ENCODE results near the gene MALRD1.

The MALRD1 gene

DNA sequence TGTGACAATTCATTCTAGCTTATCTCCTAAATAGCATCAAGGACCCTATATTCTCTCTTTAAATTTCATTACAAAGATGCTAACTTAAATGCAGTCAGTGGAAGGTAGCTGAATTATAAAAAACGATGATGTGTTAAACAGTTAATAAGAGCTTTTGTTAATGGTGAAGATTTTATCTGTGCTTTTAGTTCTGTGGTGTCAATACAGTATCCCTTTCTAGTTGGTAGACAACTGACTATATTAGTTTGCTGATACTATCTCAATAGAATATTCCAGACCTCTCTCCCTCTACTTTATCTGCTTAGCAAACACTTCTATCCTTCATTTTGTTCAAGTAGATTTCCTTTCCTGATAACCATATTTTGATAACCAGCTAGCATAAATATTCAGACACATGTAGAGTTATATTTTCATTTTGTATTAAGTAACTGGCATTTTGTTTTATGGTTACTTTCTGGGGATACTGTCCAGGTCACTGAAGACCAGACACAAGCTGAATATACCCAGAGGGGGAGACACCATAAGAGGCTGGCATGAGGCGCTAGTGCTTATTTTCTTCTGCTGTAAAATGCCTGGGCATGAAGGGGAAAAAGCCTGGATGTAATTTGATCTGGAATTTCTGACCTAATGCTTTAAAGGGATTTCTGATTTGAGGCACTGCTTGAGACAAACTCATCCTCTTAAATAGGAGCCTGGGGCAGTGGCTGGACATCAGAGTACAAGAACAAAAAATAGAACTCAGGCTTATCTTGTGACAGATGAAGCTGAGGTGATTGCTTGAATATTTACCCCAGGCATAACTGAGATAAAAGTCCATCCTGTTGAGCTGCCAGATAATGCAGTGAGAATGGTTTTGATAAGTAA is 197.5 kb downstream of the MALRD1 start:
- ATAC-seq (no peak), DNase-seq (no peak)
- H3K27me3 Mint-ChIP-seq: no peaks in the 10 kb centered on the region
- H3K4me1 Mint-ChIP-seq: no peaks in the 10 kb centered on the region
- no peak overlapping the region for H3K27ac Mint-ChIP-seq
- H3K4me3 Mint-ChIP-seq: no peak overlapping the region
- H3K9me3 Mint-ChIP-seq: peaks cover 7 to 14% of the 10 kb centered on the region in 2 donors

DNA sequence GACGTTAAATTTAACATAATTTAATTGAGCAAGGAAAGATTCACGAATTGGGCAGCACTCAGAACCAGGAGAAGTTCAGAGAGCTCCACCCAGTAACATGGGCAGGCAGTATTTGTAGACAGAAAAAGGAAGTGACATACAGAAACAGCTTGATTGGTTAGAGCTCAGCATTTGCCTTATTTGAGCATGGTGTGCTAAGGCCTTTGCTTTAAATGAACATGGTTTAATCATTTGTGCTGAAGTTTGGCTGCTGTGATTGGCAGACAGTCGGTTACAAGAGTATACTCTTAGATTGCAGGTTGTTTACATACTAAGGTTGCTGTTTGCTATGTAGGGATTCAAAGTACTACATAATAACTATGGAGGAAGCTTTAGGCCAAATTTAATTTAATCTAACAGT is 199.2 kb downstream of the MALRD1 start:
- no peaks in the 10 kb centered on the region for H3K4me1 Mint-ChIP-seq
- H3K27me3 Mint-ChIP-seq: no peaks in the 10 kb centered on the region
- ATAC-seq (no peak), DNase-seq (no peak)
- no peak overlapping the region for H3K27ac Mint-ChIP-seq
- no peak overlapping the region for H3K4me3 Mint-ChIP-seq
- peaks cover 2 to 18% of the 10 kb centered on the region in 2 donors for H3K9me3 Mint-ChIP-seq

DNA sequence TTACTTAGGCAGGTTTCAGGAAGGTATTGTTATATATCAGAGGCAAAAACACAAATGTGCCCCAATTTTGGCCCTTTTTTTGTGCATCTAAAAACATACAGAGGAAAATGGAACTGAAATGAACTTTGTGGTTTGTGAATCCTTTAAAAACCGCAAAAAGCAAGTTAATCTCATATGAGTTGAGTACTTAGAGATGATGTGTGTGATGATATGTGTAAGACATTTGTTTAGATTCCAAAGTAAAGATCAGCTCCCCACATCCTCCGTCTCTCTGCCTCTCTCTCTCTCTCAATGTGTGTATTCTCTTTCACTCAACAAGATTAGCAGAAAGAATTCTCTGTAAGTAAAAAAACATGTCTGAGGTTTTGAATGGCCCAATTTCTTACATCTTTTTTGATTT is 201.9 kb downstream of the MALRD1 start:
- no peaks in the 10 kb centered on the region for H3K27me3 Mint-ChIP-seq
- ATAC-seq: no peak
- no peaks in the 10 kb centered on the region for H3K4me1 Mint-ChIP-seq
- no peak for DNase-seq
- no peak overlapping the region for H3K27ac Mint-ChIP-seq
- H3K9me3 Mint-ChIP-seq: peaks cover 5 to 22% of the 10 kb centered on the region in 2 donors
- H3K4me3 Mint-ChIP-seq: no peak overlapping the region

- H3K27me3 Mint-ChIP-seq: no peaks in the 10 kb centered on the region
- H3K4me1 Mint-ChIP-seq: no peaks in the 10 kb centered on the region
- H3K9me3 Mint-ChIP-seq: peaks cover 5 to 22% of the 10 kb centered on the region in 2 donors
- H3K4me3 Mint-ChIP-seq: no peak overlapping the region
- DNase-seq: no peak
- ATAC-seq: no peak
- no peak overlapping the region for H3K27ac Mint-ChIP-seq
Measured at GRCh38 chr10:19252531-19252930, 203.9 kb downstream of the MALRD1 start.

DNA sequence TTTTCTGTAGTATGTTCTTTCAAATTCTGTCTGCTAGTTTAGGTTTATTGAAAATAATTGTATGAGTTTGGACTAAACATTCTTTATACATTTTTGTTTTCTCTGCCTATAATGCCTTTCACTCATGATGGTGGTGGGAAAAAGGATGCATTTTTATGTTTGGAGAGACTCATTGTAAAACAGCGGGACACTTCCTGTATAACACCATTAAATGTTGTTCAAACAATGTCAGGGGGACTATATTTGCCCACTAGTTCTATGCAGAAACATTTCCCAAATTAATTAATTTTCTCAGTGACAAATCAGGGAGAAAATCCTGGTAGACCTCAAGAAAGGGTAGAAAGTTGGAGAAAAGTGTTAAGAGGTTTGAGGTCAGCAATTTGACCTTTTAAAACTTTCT is 207.7 kb downstream of the MALRD1 start:
- no peak for DNase-seq
- no peak for ATAC-seq
- H3K27me3 Mint-ChIP-seq: no peaks in the 10 kb centered on the region
- no peaks in the 10 kb centered on the region for H3K4me1 Mint-ChIP-seq
- H3K4me3 Mint-ChIP-seq: no peak overlapping the region
- H3K27ac Mint-ChIP-seq: no peak overlapping the region
- H3K9me3 Mint-ChIP-seq: peaks cover 5 to 34% of the 10 kb centered on the region in 2 donors

DNA sequence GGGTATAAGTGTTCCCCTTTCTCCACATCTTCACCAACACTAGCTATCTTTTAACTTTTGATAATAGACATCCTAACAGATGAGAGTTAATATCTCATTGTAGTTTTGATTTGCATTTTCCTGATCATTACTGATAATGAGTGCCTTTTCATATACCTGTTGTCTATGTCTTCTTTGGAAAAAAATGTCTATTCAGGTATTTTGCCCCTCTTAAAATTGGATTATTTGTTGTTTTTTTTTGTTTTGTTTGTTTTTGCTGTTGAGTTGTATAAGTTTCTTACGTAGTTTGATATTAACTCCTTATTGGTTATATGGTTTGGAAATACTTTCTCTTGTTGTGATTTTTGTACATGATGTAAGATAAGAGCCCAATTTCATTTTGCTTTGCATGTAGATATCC is 214.7 kb downstream of the MALRD1 start:
- no peak for ATAC-seq
- H3K4me3 Mint-ChIP-seq: no peak overlapping the region
- H3K27me3 Mint-ChIP-seq: no peaks in the 10 kb centered on the region

DNA sequence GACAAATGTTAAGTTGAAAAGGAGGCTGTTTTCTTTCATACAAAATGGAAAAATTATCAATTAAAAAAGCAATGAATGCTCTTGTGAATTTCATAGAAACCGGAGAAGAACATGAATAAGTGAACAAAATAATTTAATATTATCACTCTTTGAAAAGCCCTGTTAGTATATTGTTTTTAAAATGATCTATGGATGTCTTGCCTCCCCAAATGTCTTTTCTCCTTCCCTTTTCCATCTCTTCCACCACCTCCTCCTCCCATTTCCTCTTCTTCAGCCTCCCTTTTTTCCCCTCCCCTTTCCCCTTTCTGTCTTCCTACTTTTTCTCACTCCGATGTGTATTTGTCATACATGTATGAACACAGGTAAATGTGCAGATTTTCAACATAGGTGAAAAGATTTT is 234.7 kb downstream of the MALRD1 start:
- no peaks in the 10 kb centered on the region for H3K4me1 Mint-ChIP-seq
- ATAC-seq (no peak), DNase-seq (no peak)
- peaks cover 6 to 8% of the 10 kb centered on the region in 2 donors for H3K9me3 Mint-ChIP-seq
- H3K4me3 Mint-ChIP-seq: no peak overlapping the region
- H3K27me3 Mint-ChIP-seq: no peaks in the 10 kb centered on the region
- H3K27ac Mint-ChIP-seq: no peak overlapping the region

More for the DNA sequence above, 214.7 kb downstream of the MALRD1 start:
- Mint-ChIP-seq H3K27ac (no peak overlapping the region), H3K9me3 (peaks cover 10 to 27% of the 10 kb centered on the region in 2 donors), H3K4me1 (no peaks in the 10 kb centered on the region)
- DNase-seq: no peak

- DNase-seq: no peak
- Mint-ChIP-seq H3K4me3 (no peak overlapping the region), H3K27me3 (no peaks in the 10 kb centered on the region), H3K9me3 (peaks cover 8 to 11% of the 10 kb centered on the region in 2 donors), H3K27ac (no peak overlapping the region), H3K4me1 (no peaks in the 10 kb centered on the region)
- ATAC-seq: no peak
Measured at GRCh38 chr10:19283786-19284185, 235.2 kb downstream of the MALRD1 start.

DNA sequence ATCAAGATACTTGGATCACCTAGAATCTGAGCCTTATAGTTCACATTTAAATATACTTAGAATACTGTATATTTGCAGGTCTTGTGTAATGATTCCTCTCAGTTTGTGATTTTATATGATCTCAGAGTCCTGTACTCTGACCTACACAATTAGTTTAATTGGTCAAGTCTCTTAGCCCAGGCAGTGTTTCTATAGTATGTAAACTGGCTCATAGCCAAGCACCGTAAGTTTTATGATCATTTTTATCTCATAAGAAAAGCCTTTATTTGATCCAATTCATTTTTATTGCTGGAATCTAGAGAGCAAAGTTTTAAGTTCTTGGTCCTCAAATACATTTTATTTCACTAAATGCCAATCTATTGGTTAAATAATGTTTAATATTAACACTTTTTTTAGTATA is 242.2 kb downstream of the MALRD1 start:
- DNase-seq: no peak
- Mint-ChIP-seq H3K9me3 (peaks cover 0 to 5% of the 10 kb centered on the region in 2 donors), H3K4me3 (no peak overlapping the region), H3K27ac (no peak overlapping the region), H3K27me3 (no peaks in the 10 kb centered on the region), H3K4me1 (no peaks in the 10 kb centered on the region)
- no peak for ATAC-seq

DNA sequence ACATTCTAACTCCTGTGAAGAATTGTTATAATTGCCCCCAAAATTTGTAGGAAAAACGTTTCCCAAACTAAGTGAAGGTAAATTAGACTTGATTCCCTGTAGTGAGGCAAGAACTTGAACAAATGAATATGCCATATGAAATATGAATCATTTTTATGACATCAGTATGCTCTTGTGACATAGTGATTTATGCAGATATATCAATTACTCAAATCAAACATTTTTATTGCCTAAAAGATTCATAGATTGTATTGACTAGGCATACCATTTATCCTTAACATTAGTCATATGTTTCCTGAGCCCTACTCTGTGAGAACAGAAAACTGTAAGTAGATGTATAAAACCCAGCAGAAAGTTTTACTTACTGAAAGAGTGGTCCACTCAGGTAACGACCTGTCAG is 245.6 kb downstream of the MALRD1 start:
- no peaks in the 10 kb centered on the region for H3K4me1 Mint-ChIP-seq
- no peaks in the 10 kb centered on the region for H3K9me3 Mint-ChIP-seq
- H3K27ac Mint-ChIP-seq: no peak overlapping the region
- ATAC-seq (no peak), DNase-seq (no peak)
- no peaks in the 10 kb centered on the region for H3K27me3 Mint-ChIP-seq
- no peak overlapping the region for H3K4me3 Mint-ChIP-seq

DNA sequence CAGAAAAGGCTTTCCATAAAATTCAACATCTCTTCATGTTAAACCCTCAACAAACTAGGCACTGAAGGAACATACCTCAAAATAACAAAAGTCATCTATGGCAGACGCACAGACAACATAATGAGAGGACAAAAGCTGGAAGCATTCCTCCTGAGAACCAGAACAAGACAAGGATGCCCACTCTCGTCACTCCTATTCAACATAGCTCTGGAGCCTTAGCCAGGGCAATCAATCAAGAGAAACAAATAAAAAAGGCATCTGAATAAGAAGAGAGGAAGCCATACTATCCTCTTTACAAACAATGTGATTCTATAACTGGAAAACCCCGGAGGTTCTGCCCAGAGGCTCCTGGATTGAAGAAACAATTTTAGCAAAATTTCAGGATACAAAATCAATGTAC is 251.0 kb downstream of the MALRD1 start:
- H3K27me3 Mint-ChIP-seq: no peaks in the 10 kb centered on the region
- H3K27ac Mint-ChIP-seq: no peak overlapping the region
- no peak overlapping the region for H3K4me3 Mint-ChIP-seq

DNA sequence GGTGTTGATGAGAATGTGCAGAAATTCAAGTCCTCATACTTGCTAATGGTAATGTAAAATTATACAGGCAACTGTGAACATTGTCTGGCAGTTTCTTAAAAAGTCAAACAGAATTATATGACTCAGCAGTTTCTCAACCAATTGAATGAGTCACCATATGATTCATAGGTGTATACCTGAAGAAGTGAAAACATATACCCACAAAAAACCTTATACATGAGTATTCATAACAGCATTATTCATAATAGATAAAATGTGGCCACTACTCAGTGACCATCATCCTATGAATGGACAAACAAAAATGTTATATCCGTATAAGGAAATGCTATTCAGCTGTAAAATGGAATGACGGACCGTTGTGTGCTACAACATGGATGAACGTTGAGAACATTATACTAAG is 253.5 kb downstream of the MALRD1 start:
- H3K4me3 Mint-ChIP-seq: no peak overlapping the region
- ATAC-seq (no peak), DNase-seq (no peak)
- no peaks in the 10 kb centered on the region for H3K4me1 Mint-ChIP-seq
- no peak overlapping the region for H3K27ac Mint-ChIP-seq
- H3K9me3 Mint-ChIP-seq: peaks cover 8 to 11% of the 10 kb centered on the region in 2 donors
- no peaks in the 10 kb centered on the region for H3K27me3 Mint-ChIP-seq

More for the DNA sequence above, 251.0 kb downstream of the MALRD1 start:
- Mint-ChIP-seq H3K9me3 (peaks cover 8 to 11% of the 10 kb centered on the region in 2 donors), H3K4me1 (no peaks in the 10 kb centered on the region)
- DNase-seq (no peak), ATAC-seq (no peak)

DNA sequence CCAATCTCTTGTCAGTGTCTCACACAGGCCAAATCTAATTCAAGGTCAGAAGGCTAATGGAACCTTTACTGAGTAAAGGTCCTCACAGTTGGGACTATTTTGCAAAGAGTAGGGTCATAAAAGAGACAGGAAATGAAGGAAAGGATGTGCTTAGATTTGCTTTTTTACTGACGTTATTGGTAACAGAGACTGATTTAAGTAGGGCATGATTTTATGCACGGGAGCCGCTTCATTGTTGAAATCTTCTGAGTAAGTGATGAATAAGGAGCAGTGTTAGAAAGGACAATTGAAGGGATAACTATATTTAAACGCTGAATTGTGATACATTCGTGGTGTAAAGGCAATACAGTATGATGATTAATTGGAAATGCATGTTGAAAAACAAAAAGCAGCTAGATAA is 261.5 kb downstream of the MALRD1 start:
- no peaks in the 10 kb centered on the region for H3K4me1 Mint-ChIP-seq
- no peaks in the 10 kb centered on the region for H3K9me3 Mint-ChIP-seq
- no peak overlapping the region for H3K4me3 Mint-ChIP-seq
- ATAC-seq (no peak), DNase-seq (no peak)
- H3K27me3 Mint-ChIP-seq: no peaks in the 10 kb centered on the region
- H3K27ac Mint-ChIP-seq: no peak overlapping the region

- Mint-ChIP-seq H3K4me3 (no peak overlapping the region), H3K27ac (no peak overlapping the region), H3K4me1 (no peaks in the 10 kb centered on the region), H3K27me3 (no peaks in the 10 kb centered on the region), H3K9me3 (no peaks in the 10 kb centered on the region)
- ATAC-seq (no peak), DNase-seq (no peak)
Measured at GRCh38 chr10:19316204-19316870, 267.7 kb downstream of the MALRD1 start.

DNA sequence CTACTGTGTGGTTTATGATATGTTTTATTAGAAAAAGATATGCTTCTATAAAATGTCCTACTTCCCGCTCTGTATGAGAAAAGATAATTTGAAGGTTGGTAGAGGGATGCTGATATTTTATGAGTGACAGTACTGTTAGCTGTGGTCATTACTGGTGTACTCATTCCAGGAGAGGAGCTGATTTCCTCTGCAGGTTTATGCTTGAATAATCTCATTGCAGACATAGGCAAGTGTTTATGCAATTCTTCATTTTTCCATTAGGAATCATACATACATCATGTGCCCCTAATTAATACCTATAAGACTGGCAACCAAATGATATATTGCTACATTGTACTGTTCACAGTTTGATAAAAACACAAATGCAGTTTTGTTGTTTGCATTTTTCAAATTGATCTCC is 269.4 kb downstream of the MALRD1 start:
- H3K9me3 Mint-ChIP-seq: no peaks in the 10 kb centered on the region
- no peak overlapping the region for H3K27ac Mint-ChIP-seq
- DNase-seq (no peak), ATAC-seq (no peak)
- H3K4me3 Mint-ChIP-seq: no peak overlapping the region
- H3K27me3 Mint-ChIP-seq: no peaks in the 10 kb centered on the region
- no peaks in the 10 kb centered on the region for H3K4me1 Mint-ChIP-seq

- H3K4me3 Mint-ChIP-seq: no peak overlapping the region
- H3K27ac Mint-ChIP-seq: no peak overlapping the region
- H3K4me1 Mint-ChIP-seq: no peaks in the 10 kb centered on the region
- ATAC-seq: no peak
- H3K9me3 Mint-ChIP-seq: peaks cover 0 to 8% of the 10 kb centered on the region in 2 donors
- no peak for DNase-seq
- no peaks in the 10 kb centered on the region for H3K27me3 Mint-ChIP-seq
Measured at GRCh38 chr10:19325581-19325980, 277.0 kb downstream of the MALRD1 start.

Measured in stimulated activated naive CD8-positive, alpha-beta T cell treated with anti-CD3 and anti-CD28 coated beads, Interleukin-15, amount 100 ng/mL, for 72 hours (primary cell).